Measurements from ENCODE around the gene CTAG1A.
"Not testable (repeated sequence)": the region's sequence is repeated elsewhere in the genome, so short reads cannot be mapped to it uniquely, and the experiment has no call there.

Gene CTAG1A

GRCh38 chrX:154549766-154550165 lies 35.2 kb upstream of the CTAG1A start:
- FAIRE-seq (no peak), DNase-seq (ENCODE audit: insufficient read length, low spot score) (no peak)
- TF ChIP-seq CTCF (IDR thresholded peaks at IDR 0.05; ENCODE audit: insufficient read depth, missing control alignments) = no peak

- not testable (repeated sequence) for DNase-seq (ENCODE audit: insufficient read length, low spot score); FAIRE-seq
These were observed 32.7 kb upstream of the CTAG1A start for GRCh38 chrX:154552112-154552806.

- not testable (repeated sequence) for DNase-seq (ENCODE audit: insufficient read length, low spot score); FAIRE-seq
These were observed 26.8 kb upstream of the CTAG1A start for GRCh38 chrX:154558060-154558690.

GRCh38 chrX:154558896-154559295 lies 26.0 kb upstream of the CTAG1A start:
- not testable (repeated sequence) for FAIRE-seq; DNase-seq (ENCODE audit: insufficient read length, low spot score)

GRCh38 chrX:154560326-154560725 lies 24.6 kb upstream of the CTAG1A start:
- FAIRE-seq; DNase-seq (ENCODE audit: insufficient read length, low spot score): not testable (repeated sequence)

- FAIRE-seq; DNase-seq (ENCODE audit: insufficient read length, low spot score): not testable (repeated sequence)
These were observed 22.6 kb upstream of the CTAG1A start for GRCh38 chrX:154562295-154562694.

- not testable (repeated sequence) for DNase-seq (ENCODE audit: insufficient read length, low spot score); FAIRE-seq
These were observed 14.6 kb upstream of the CTAG1A start for GRCh38 chrX:154570361-154570760.

GRCh38 chrX:154573061-154573460 lies 11.9 kb upstream of the CTAG1A start:
- not testable (repeated sequence) for FAIRE-seq; DNase-seq (ENCODE audit: insufficient read length, low spot score)

- peak; percentile 90 for FAIRE-seq
These were observed 9.9 kb upstream of the CTAG1A start for GRCh38 chrX:154575076-154575475.

GRCh38 chrX:154582994-154583393 lies 1.9 kb upstream of the CTAG1A start:
- FAIRE-seq; DNase-seq (ENCODE audit: insufficient read length, low spot score): not testable (repeated sequence)

More at GRCh38 chrX:154575076-154575475, 9.9 kb upstream of the CTAG1A start:
- DNase-seq (ENCODE audit: insufficient read length, low spot score) = not testable (repeated sequence)

- FAIRE-seq = peak; percentile 69
- DNase-seq (ENCODE audit: insufficient read length, low spot score) = not testable (repeated sequence)
These were observed 5.5 kb downstream of the CTAG1A start for GRCh38 chrX:154590415-154590814.

- no peak for TF ChIP-seq CTCF (IDR thresholded peaks at IDR 0.05; ENCODE audit: insufficient read depth, missing control alignments)
- FAIRE-seq = no peak
- DNase-seq (ENCODE audit: insufficient read length, low spot score) = no peak
These were observed 7.6 kb downstream of the CTAG1A start for GRCh38 chrX:154592505-154592904.

GRCh38 chrX:154593201-154593600 lies 8.3 kb downstream of the CTAG1A start:
- no peak for FAIRE-seq

More at GRCh38 chrX:154593201-154593600, 8.3 kb downstream of the CTAG1A start:
- DNase-seq (ENCODE audit: insufficient read length, low spot score) = no peak
- no peak for TF ChIP-seq CTCF (IDR thresholded peaks at IDR 0.05; ENCODE audit: insufficient read depth, missing control alignments)
